GM19467 (cell line): ENCODE measurements around the gene EXOC3L4.
"Not testable (repeated sequence)": the region's sequence is repeated elsewhere in the genome, so short reads cannot be mapped to it uniquely, and the experiment has no call there.

ENCODE experiments used
- ATAC-seq: cut with Tn5 transposase; IDR thresholded peaks from one replicate; pipeline ENCODE4 v1.9.1; 2021; ENCODE audit warnings: mild to moderate bottlenecking, moderate library complexity; ENCODE audit not compliant: unreplicated experiment

The EXOC3L4 gene

DNA sequence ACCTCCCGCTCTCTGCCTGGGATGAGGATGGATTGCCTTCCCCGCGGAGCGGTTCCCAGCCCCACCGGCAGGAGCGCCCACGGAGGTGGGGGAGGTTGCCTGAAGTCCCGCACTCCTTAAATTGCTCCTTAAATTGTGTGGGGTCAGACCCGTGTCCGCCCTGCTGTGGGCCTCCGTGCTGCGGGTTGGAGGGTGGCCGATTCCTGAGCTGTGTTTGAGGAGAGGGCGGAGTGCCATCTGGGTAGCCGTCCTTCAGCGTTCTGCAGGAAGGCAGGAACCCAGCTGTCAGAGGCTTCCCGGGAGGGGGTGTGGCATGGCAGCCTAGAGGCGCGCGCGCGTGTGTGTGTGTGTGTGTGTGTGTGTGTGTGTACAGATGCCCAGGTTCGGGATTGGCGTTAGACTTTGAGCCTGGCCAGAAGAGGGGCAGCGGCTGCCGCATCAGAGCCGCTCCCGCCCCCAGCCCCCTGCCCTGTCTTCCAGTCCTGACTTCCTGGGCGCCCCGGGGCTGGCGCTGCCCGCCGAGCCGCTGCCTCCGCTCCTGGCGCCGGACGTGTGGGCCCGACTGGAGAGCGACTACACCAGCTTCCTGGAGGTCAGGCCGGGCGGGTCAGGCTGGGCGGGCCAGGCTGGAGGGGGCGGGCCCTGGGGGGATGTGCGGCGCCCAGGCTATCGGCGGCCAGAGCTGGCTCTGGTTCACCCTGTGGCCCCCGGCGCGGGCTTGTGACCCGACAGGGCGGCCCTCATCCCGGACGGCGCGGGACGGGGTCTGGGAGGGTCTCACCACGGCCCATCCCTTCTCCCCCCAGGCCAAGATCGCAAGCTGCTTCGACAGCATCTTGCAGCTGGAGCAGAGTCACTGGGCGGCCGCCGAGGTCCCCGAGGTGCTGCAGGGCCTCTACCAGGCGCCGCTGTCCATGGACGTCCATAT, 9.2 kb downstream of the EXOC3L4 start:
- ATAC-seq: no peak

DNA sequence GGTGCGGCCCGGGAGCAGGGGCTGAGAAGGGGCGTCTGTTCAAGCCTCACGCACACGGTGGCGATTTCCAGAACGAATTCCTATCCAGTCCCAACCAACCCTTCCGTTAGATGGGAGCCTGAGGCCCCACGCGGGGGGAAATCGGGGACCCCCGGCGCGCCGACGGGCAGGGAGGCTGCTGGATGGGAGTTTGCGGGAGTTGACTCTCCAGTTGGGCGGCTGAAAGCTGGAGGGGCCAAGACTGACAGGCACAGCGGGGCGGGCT, 9.8 kb downstream of the EXOC3L4 start:
- no peak for ATAC-seq

DNA sequence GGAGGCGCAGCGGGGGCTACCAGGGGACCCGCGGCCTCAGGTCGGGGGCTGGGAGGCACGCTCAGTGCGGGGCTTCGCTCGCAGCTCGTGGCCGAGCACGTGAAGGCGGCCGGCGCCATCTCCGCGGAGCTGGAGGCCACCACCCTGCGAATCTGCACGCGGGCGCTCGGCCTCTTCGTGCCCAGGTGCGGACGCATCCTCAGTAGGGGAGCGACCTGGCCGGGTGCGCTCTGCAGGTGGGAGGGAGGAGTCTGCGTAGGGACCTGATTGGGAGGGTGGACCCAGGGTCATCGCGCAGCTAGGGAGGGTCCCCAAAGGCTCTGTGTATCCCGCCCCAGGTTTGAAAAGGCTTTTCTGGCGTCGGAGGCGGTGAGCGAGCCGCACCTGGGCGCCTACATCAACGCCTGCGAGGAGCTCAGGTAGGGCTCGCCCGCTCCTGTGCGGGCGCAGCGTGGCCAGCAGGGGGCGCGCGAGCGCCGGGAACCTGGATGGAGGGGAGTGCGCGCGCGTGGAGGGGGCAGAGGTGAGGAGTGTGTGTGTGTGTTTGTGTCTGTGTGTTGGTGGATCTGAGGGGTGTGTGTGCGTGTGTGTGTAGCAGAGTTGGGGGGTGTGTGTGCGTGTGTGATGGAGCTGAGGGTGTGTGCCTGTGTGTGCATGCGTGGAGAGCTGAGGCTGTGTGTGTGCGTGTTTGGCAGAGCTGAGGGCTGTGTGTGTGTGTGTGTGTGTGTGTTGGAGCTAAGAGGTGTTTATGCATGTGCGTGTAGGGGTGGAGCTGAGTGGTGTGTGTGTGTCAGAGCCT, 10.3 kb downstream of the EXOC3L4 start:
- ATAC-seq: no peak

DNA sequence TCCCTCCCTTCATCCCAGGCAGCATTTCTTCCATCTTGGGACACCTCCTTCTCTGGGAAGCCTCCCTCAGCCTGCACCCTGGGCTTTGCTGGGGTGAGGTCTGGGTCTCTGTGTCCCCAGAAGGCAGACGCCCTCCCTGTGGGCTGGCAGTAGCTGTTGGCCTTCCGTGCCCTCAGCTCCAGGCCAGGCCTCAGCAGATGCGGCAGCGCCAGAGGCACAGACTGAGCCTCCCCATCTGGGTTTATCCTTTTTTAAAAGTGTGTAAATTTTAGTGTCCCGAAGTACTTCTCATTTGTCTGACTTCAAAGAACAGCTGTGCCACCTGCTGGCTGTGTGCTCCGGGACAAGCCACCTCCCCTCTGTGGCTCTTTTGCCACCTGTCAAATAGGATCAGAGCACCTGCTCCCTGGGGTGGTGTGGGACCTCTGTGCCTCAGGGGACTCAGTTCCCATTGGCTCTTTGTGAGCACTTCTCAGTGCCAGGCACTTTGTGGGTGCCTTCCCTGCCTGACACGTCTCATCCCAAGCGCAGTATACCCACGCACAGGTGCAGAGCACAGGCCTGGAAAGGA, 11.1 kb downstream of the EXOC3L4 start:
- no peak for ATAC-seq

DNA sequence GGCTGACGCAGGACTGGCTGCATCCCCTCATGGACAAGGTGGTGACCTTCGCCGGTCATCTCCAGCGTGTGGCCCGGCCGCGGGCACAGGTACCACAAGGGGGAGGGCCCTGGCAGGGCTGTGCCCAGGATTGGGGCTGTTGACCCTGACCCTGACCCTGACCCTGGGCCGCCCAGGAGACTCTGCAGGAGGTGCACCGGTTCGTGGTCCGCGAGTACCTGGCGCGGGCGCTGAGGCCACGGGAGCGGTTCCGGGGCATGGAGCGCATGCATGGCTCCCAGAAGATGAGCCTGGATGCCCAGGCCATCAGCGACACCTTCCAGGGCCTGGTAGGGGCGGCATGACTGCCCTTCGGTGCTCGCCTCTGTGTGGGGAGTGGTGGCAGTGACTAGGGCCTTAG, 12.9 kb downstream of the EXOC3L4 start:
- no peak for ATAC-seq

DNA sequence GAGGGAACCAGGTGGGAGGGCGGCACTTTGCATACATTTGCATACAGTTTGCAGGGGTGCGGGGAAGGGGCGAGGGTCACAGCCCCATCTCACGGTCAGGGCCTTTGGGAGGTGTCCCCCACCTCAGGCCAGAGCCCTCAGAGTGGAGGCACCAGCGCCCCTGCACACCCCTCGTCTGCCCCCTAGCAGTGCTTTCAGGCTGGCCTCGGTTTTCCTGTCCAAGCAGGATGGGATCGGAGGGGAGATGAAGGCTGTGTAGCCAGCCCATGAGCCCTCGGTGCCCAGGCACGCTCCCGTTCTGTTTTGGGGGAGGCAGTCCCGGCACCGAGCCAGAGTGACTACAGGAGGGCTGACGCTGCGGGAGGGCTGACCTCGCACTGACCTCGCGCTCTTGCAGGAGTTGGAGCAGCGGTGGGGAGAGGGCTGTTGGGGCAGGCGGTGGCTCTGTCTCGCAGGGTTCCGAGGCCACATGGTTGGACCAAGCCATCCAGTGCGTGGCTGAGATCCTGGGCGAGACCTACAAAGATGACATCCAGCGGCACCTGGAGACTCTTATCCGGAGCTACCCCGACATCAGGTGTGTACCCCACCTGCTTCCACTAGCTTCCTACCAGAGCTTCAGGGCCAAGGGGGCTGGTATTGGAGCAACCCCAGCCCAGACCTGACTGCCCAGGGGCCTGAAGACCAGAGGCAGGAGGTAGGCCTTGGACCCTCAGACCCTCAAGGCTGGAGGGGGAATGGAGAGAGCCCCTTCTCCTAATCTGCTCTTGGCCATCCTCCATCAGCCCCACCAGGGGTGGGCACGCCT, 13.6 kb downstream of the EXOC3L4 start:
- ATAC-seq: no peak

DNA sequence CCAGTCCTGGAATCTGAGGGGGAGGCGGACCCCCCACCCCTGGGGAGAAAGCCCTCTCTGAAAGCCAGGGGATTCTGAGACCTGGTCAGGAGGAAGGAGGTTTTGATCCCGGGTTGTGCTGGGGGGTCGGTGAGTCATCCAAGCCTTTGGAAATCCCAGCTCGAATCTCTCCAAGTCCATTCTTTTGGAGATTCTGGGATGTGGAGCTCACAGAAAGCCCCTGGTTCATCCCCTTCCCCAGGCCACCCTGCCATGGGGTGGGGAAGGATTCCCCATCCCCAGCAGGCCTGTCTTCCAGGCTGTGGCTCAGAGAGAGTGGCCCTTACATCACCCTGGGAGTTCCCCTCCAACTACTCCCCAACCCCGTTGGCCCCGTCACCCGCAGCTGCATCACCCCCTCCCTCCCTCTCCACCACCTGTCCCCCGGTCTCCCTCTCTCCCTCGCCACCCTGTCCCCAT, 14.3 kb downstream of the EXOC3L4 start:
- ATAC-seq: no peak

DNA sequence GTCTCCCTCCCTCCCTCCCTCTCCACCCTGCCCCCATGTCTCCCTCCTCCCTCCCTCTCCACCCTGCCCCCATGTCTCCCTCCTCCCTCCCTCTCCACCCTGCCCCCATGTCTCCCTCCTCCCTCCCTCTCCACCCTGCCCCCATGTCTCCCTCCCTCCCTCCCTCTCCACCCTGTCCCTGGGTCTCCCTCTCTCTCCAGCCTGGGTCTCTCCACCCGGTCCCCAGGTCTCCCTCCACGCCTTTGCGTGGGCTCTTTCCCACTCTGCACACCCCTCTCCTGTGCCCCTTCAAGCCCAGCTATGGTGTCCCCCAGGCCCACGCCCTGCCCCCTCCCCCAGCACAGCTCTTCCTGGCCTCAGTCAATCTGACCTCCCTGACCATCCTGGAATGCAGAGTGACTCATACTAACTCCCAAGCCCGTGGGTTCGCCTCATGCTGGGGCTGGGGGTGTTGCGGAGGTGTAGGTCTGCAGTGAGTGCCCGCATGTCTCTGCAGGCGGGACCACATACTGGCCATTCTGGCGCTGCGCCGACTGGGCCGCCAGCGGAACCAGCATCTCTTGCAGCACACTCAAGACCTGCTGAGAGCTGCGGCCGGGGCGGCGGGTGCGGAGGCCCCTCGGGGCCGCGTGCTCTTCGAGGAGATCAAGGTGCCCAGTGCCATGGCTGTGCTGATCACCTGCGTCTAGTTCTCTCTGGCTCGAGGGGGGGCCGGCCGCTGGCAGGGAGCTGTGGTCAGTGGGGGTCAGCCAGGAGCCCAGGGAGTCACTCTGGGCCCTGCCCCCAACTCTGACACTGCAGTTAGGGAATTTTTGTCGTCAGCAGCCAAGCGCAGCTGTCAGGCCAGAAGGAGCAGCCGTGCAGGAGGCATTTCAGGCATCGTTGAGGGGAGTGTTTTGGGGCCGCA, 15.3 kb downstream of the EXOC3L4 start:
- ATAC-seq: no peak

DNA sequence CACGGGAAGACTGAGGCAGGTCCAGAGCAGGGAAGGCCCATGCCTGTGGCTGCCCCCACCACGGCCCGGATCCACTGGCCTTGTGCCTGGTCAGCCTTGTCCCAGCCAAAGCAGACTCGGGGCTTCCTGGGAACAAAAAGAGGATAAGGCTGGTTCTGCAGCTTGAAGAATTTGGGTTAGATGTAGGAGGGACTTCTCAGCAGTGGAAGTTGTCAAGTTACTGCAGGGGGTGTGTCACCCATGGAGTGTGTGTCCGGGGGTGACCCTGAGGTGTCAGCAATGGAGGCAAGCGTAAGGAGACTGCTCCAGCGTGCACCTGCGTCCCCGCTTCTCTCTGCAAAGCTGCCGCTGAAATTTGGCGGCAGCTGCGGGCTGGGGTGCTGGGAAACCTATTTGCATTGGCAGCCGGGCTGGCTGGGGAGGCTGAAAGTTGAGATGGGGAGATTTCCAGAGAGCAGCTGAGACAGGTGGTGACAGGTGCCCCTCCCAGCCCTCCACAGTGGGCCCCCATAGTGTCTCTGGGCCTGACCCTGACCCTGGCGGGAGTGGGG, 16.2 kb downstream of the EXOC3L4 start:
- ATAC-seq: no peak

DNA sequence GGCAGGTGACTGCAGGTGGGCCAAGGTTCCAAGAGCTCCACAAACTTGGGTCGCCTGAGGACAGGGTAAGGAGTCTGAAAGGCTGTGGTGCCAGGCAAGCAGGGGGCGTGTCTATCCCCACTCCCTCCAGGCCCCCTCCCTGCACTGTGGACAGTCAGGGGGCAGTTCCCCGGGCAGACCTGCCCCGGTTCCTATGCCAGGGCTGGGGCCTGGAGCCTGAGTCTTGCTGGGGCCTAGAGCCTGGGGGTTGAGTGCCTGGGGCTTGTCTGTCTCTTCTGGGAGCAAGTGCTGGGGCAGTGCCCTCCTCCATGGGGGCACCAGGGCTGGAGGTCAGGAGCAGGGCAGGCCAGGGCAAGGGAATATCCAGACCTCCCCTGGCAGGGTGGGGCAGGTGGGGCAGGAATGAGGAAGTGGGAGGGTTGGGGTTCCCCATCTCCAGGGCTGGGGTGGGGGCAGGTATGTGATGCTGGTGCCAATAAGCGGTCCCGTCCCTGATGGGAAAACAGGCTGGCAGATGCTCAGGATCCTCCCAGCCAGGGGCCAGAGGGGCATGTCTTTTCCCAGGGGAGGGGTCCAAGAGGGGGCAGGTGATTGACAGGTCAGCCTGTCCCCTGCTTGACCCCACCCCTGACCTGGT, 16.8 kb downstream of the EXOC3L4 start:
- no peak for ATAC-seq

DNA sequence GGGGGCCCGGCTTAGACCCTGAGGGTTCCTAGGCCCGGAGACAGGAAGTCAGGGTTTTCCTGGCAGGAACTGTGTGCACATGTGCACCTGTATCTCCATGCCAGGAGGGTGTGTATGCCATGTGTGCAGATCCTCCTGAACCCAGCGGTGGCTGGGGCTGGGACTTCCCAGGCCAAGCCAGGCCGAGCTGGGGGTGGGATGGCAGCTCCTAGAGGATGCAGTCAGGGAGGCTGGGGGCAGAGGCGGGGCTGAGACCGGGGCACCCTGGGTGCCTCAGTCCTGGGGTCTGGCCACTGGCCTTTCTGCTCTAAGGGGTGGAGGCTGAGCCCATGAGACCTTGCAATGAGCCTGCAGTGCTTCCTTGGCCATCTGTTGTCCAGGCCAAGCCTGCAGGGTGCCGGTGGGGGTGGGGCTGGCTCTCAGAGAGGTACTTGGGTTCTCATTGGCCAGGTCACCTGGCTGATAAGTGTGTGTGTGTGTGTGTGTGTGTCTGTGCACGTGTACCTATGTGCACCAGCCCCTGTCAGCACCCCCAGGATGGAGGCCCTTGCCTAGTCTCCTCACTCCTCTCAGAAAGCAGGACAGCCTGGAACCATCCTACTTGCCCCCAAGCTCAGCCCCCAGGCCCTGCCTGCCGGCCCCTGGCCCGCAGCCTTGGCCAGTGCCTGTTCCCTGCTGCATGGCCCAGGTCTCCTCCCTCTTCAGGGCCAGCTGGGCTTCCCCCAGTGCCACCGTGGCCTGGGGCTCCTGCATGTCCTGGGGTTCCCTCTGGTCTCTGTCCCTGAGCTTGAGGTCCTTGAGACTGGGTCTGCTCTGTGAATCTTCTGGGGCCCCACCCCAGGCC, 18.1 kb downstream of the EXOC3L4 start:
- ATAC-seq: no peak

DNA sequence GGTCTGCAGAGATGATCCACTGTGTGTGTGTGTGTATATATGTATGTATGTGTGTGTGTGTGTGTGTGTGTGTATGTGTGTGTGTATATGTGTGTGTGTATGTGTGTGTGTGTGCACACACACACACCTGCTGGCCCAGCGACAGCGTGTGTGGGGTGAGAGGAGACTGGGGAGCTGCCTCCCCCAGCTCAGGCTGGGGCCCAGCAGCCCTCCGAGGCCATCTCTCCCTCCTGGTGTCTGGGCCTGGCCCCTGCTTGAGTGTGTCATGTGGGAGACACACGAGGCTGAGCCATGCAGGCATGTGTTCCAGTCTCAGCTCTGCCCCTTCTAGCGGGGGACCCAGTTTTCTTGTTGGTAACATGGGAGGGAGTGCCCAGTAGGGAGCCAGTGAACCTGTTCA, 18.8 kb downstream of the EXOC3L4 start:
- ATAC-seq: no peak

DNA sequence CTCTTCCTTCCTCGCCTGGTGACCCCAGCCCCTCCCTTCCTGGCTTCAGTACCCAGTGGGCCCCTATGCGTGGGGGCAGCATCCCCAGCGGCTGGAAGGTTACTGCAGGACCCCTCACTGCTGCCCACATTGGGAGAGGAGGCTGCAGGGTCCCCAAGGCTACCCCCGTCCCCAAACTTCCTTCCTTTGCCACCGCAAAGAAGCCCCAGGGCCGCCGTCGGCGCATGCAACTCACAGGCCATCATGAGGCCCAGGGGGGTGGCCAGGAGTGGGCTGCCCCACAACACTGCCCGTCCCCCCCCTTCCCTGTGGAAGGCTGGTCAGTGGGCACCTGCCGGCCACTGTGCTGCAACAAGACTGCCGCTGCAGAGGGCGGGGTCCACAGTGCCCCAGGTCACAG, 19.2 kb downstream of the EXOC3L4 start:
- ATAC-seq: no peak

DNA sequence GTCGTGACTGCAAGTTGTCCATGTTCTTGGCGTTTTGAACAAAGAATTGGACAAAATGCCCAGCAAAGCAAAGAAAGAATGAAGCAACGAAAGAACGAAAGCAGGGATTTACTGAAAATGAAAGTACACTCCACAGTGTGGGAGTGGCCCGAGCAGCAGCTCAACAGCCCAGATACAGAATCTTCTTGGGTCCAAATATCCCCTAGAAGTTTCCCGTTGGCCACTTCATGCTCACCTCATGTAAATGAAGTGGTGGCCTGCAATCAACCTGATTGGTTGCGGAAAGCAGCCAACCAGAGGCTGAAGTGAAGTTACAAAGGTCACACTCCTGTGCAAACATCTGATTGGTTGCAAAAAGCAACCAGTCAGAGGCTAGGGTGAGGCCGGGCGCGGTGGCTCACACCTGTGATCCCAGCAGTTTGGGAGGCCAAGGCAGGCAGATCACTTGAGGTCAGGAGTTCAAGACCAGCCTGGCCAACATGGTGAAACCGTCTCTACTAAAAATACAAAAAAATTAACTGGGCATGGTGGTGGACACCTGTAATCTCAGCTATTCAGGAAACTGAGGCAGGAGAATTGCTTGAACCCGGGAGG, 20.7 kb downstream of the EXOC3L4 start:
- not testable (repeated sequence) for ATAC-seq

DNA sequence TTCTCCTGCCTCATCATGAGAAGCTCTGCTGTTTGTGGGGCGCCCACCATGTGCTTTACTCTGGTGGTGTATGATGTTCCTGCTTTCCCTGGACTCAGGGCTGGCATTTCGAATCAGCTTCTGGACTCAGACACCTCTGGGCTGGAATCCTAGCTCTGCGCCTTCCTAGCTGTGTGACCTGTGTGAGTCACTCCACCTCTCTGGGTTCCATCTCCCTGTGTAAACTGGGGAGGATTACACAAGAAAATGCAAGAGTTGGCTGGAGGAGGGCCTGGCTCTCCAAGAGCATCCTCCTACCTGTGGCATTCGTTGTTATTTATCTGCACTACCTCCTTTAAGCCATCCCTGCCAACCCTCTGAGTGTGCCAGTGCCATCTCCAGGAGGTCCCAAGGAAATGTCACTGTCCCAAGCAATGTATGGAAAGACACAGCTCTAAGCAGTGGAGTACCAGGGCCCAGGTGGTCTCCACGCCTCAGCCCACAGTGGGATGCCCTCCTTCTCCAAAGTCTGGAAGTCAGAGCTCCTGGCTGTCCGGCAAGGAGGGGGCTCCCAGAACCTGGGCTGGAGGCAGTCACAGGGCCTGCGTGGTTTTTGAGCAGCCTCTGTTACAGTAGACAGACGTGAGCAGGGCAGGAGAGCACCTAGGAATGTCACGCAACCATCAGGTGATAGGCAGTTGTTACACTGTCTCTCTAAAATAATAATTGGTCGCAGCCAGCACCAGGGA, 21.5 kb downstream of the EXOC3L4 start:
- ATAC-seq: no peak

DNA sequence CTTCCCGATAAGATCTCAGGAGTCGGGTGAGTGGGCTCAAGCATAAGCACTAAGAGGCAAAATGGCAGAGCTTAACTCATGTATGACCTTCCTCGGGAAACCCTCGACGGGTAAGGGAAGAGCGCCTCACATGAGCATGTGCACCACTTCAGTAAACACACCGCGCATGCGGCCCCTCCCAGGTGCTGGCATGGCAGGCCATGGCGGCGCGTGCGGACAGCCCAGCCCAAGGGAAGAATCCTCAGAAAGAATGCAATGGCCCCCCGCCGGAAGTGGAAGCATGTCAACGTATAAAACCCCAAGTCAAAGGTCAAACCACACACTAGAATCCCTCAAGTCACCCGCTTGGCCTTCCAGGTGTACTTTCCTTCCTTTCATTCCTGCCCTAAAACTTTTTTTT, 22.1 kb downstream of the EXOC3L4 start:
- ATAC-seq: no peak

DNA sequence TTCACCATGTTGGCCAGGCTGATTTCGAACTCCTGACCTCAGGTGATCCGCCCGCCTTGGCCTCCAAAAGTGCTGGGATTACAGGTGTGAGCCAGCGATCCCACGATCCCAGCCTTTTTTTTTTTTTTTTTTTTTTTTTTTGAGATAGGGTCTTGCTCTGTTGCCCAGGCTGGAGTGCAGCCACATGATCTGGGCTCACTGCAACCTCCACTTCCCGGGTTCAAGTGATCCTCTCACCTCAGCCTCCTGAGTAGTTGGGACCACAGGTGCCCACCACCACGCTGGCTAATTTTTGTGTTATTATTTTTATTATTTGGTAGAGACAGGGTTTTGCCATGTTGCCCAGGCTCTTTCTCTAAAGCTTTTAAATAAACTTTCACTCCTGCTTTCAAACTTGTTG, 23.0 kb downstream of the EXOC3L4 start:
- ATAC-seq: not testable (repeated sequence)
